ENCODE data around the gene FCGR2B.
"Not testable (repeated sequence)": the region's sequence is repeated elsewhere in the genome, so short reads cannot be mapped to it uniquely, and the experiment has no call there.

Gene FCGR2B

GRCh38 chr1:161722406-161722805 is 59.5 kb downstream of the FCGR2B start:
- Histone ChIP-seq H3K4me3 (ENCODE audit: low read length) (no peak overlapping the region), H2AFZ (ENCODE audit: low read depth, low read length) (no peak overlapping the region), H3K4me1 (ENCODE audit: insufficient read depth, low read length) (peaks cover 5% of the 10 kb centered on the region), H3K27me3 (ENCODE audit: insufficient read depth, low read length) (peaks cover 30% of the 10 kb centered on the region), H3K9me3 (ENCODE audit: low read length) (no peaks in the 10 kb centered on the region), H3K36me3 (ENCODE audit: insufficient read depth, low read length) (no peaks in the 10 kb centered on the region)

DNA sequence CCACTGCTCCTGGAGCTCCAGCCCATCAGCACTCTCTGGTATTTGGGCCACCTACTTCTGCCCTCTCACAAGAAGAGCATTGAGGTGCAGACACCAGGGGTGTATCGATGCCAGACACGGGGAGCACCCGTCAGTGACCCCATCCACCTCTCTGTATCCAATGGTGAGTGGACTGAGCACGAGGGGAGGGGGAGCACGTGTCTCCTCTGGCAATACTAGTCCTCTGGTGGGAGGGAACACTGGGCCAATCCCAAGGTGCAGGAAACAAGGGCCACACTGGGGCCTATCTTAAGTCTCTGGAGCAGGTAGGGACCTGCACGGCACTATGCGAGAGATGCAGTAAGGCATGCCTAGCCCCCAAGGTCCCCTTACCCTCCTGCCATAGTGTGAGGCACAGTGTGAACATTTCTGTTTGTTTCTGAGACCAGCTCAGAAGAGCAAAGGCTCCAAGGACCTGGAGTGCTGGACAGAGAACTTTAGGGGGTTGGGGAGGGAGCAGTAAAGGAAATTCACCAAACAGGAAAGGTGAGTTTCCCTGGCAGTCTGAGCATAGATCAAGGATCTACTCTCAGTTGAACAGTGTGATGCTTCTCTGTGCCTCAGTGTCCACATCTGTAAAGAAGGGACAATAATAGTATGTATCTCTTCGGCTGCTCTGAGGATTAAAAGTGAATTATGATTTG is 60.7 kb downstream of the FCGR2B start:
- Histone ChIP-seq H3K36me3 (ENCODE audit: insufficient read depth, low read length) (no peaks in the 10 kb centered on the region), H2AFZ (ENCODE audit: low read depth, low read length) (no peak overlapping the region), H3K4me3 (ENCODE audit: low read length) (no peak overlapping the region), H3K27me3 (ENCODE audit: insufficient read depth, low read length) (peaks cover 32% of the 10 kb centered on the region), H3K4me1 (ENCODE audit: insufficient read depth, low read length) (peaks cover 5% of the 10 kb centered on the region), H3K9me3 (ENCODE audit: low read length) (no peaks in the 10 kb centered on the region)

- H3K36me3 ChIP-seq (ENCODE audit: insufficient read depth, low read length); H3K4me1 ChIP-seq (ENCODE audit: insufficient read depth, low read length); H3K9me3 ChIP-seq (ENCODE audit: low read length): not testable (repeated sequence)
- Histone ChIP-seq H3K27me3 (ENCODE audit: insufficient read depth, low read length) (peaks cover 35% of the 10 kb centered on the region), H3K4me3 (ENCODE audit: low read length) (peak overlapping the region; percentile 82), H2AFZ (ENCODE audit: low read depth, low read length) (peak overlapping the region; percentile 84)
Observed at GRCh38 chr1:161725258-161725907, 62.4 kb downstream of the FCGR2B start.

- Histone ChIP-seq H3K4me3 (ENCODE audit: low read length) (peak overlapping the region; percentile 82), H3K4me1 (ENCODE audit: insufficient read depth, low read length) (peaks cover 5% of the 10 kb centered on the region), H3K27me3 (ENCODE audit: insufficient read depth, low read length) (peaks cover 37% of the 10 kb centered on the region), H3K9me3 (ENCODE audit: low read length) (no peaks in the 10 kb centered on the region), H3K36me3 (ENCODE audit: insufficient read depth, low read length) (no peaks in the 10 kb centered on the region), H2AFZ (ENCODE audit: low read depth, low read length) (peak overlapping the region; percentile 84)
Observed at GRCh38 chr1:161725908-161726472, 63.0 kb downstream of the FCGR2B start.

- Histone ChIP-seq H3K4me1 (ENCODE audit: insufficient read depth, low read length) (peaks cover 5% of the 10 kb centered on the region), H3K9me3 (ENCODE audit: low read length) (no peaks in the 10 kb centered on the region), H3K27me3 (ENCODE audit: insufficient read depth, low read length) (peaks cover 39% of the 10 kb centered on the region), H3K4me3 (ENCODE audit: low read length) (peak overlapping the region; percentile 82), H2AFZ (ENCODE audit: low read depth, low read length) (peak overlapping the region; percentile 87), H3K36me3 (ENCODE audit: insufficient read depth, low read length) (no peaks in the 10 kb centered on the region)
Observed at GRCh38 chr1:161726473-161727255, 63.7 kb downstream of the FCGR2B start.

DNA sequence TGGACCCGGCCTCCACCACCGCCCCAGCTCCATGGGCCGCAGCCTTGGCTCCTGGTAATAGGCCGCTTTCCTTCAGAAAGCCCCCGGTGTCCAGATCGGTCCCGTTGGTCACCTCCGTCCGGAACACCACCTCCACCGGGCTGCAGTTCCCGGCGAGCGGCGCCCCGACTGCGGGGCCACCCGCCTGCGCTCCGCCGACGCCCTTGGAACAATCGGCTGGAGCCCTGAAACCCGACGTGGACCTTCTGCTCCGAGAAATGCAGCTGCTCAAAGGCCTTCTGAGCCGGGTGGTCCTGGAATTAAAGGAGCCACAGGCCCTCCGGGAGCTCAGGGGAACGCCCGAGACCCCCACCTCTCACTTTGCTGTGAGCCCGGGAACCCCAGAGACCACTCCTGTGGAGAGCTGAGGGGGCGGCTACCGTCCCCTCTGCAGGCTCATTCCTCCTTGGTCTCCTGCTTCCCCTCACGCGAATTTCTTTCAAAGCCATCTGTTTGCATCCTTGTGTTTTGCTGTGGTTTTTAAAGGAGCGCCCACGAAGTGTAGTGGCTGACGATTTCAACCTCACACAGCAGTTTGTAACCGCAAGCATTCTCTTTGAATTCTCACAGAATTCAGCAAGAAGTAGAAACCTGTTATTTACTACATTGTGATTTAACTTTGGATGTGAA is 64.4 kb downstream of the FCGR2B start:
- no peaks in the 10 kb centered on the region for H3K9me3 ChIP-seq (ENCODE audit: low read length)
- peaks cover 38% of the 10 kb centered on the region for H3K27me3 ChIP-seq (ENCODE audit: insufficient read depth, low read length)
- H2AFZ ChIP-seq (ENCODE audit: low read depth, low read length), result peak overlapping the region; percentile 87
- no peaks in the 10 kb centered on the region for H3K36me3 ChIP-seq (ENCODE audit: insufficient read depth, low read length)
- peaks cover 5% of the 10 kb centered on the region for H3K4me1 ChIP-seq (ENCODE audit: insufficient read depth, low read length)
- peak overlapping the region; percentile 82 for H3K4me3 ChIP-seq (ENCODE audit: low read length)

Measured in neuron (in vitro differentiated cells).